Colon (tissue), 2 donors: ENCODE results near the gene TMEM132D.
A peak's percentile ranks its signal among the peaks of the same experiment; 100 is the strongest.
"Not testable (repeated sequence)": the region's sequence is repeated elsewhere in the genome, so short reads cannot be mapped to it uniquely, and the experiment has no call there.

ENCODE experiments used
- FAIRE-seq: peaks from 2 replicates; lab custom pipeline; 2012; peaks lifted over from hg19 to GRCh38; lab: Jason Lieb, UNC
- donor health status: control.
- donor health status: control.

TMEM132D gene

GRCh38 chr12:129231491-129231890 is 672.3 kb downstream of the TMEM132D start:
- FAIRE-seq, result no peak

- no peak for FAIRE-seq
Measured at GRCh38 chr12:129230995-129231394, 672.8 kb downstream of the TMEM132D start.

DNA sequence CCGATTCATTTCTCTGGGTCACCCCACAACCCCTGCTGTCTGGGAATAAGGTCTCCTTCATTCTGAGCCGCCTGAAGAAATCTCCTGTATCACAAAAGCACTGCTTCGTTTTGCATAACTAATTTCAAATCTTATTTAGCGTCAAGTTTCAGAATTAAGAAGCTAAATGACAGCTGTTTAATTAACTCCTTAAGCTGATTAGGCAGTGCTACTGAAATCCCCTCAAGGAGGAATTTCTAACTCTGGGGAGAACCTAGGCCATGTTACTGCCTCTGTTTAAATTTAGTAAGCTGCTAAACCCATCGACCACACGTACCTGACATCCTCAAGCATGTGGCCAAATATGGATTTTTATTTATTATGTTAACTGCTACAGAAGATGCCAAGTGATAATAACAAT is 677.0 kb downstream of the TMEM132D start:
- FAIRE-seq, result no peak

DNA sequence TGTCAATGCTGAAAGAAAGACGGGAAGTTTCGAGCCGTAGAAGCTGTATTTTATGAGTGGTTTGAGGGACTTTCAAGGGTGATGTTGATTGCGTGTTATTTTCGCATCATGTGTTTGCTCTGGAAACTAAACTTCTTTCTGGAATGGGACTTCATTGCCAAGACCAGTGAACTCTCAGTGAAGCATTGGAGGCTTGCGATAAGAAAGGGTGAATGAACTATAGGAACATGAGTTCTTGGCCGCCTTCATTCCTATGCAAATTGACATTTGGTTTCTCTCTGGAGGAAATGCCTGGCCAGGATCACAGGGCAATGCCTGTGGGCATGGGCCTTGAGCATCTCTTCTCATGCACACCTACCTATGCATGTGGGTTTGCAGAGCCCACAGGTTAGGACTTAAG is 677.8 kb downstream of the TMEM132D start:
- FAIRE-seq, result no peak

DNA sequence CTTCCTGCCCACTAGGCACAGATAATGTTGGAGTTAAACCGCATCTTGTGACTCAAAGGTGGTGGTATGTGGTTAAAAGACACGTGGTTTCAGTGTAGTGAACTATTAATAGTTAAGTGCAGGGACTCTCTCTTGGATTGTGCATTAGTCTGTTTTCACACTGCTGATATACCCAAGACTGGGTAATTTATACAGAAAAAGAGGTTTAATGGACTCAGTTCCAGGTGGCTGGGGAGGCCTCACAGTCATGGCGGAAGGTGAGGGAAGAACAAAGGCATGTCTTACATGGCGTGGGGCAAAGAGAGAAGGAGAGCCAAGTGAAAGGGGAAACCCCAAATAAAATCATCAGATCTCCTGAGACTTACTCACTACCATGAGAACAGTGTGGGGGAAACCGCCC is 688.3 kb downstream of the TMEM132D start:
- no peak for FAIRE-seq

- no peak for FAIRE-seq
Measured at GRCh38 chr12:129213551-129213950, 690.3 kb downstream of the TMEM132D start.

DNA sequence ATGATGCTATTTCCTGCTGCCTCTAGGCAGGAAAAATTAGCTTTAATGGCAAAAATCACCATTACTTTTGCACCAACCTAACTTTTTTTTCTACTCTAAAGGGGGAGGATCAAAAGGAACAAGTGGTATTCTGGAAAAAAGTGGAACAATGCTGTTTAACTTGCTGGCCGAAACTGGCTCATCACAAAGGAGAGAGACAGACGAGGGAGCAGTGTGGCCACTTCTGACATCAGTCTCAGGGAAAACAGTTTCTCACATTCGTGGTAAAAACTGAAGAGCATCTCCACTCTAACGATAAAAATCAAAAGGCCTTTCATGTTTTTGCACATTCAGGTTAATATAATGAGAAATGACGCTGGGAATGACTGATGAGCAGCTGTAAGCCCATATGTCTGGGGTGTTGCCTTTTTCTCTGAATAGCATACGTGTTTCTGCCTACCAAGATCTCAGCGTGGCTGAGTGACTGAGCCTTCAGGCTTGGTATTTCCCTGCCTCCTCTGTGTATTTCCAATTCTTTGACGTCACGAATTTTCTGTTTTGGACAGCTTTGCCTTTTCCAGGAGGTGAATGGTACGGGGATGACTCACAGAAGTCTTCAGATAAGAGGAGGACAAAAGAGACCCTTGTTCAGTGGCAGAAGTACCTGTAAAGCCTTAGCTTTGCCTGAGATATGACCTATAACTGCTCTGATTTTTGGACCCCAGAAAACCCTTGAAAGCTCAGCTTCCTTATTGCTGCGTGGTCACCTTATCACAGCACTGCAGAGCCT is 691.8 kb downstream of the TMEM132D start:
- no peak for FAIRE-seq

- FAIRE-seq, result no peak
Measured at GRCh38 chr12:129208566-129208965, 695.3 kb downstream of the TMEM132D start.

- no peak for FAIRE-seq
Measured at GRCh38 chr12:129207084-129207483, 696.7 kb downstream of the TMEM132D start.

GRCh38 chr12:129203456-129203855 is 700.4 kb downstream of the TMEM132D start:
- no peak for FAIRE-seq

- FAIRE-seq, result no peak
Measured at GRCh38 chr12:129202109-129202814, 701.6 kb downstream of the TMEM132D start.

DNA sequence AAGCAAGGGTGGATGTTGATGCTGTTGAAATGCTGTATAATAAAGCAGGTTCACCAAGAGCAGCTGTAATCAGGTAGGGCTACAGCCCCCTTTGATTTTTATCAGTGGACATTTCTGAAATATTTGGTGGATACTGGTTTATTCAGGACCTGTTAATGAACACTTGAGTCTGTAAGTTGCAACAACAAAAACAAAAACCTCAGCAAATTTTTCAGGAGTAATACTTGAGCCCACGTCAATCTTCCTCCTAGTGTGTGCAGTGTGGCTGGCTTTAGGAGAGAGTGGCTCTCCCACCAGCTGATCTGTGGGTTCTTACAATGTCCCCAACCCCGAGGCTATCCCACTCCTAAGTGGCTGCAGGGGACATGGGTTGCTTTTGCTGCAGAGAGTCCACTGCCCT is 702.8 kb downstream of the TMEM132D start:
- FAIRE-seq, result no peak

- FAIRE-seq, result no peak
Measured at GRCh38 chr12:129200576-129200975, 703.2 kb downstream of the TMEM132D start.

GRCh38 chr12:129196927-129197326 is 706.9 kb downstream of the TMEM132D start:
- FAIRE-seq, result no peak

DNA sequence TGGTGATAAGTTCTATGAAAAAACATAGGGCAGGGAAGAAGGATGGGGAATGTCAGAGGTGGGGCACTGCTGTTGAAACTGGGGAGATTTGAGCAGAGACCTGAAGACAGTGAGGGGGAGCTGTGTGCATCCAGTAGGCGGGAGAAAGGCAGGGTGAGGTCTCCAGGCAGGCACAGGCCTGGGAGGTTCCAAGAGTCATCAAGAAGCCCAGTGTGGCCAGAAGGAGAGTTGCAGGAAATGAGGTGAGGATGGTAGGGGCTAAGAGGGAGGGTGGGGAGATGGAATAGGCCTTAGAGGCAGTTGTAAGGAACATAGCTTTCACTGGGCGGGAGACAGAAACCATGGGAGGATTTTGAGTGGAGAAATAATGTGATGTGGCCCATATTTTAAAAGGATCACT is 708.7 kb downstream of the TMEM132D start:
- no peak for FAIRE-seq

- FAIRE-seq, result peak; percentile 47
Measured at GRCh38 chr12:129193263-129193871, 710.5 kb downstream of the TMEM132D start.

- FAIRE-seq, result no peak
Measured at GRCh38 chr12:129190827-129191226, 713.0 kb downstream of the TMEM132D start.

DNA sequence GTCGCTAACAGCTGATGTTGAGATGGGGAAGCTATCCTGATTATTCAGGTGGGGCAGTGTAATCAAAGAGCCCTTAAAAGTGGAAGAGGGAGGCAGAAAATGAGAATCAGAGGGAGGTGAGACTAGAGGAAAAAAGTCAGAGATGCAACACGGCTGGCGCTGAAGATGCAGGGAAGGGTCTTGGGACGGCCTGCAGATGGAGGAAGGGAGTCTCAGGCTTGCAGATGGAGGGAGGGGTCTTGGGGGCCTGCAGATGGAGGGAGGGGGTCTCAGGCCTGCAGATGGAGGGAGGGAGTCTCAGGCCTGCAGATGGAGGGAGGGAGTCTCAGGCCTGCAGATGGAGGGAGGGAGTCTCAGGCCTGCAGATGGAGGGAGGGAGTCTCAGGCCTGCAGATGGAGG is 713.9 kb downstream of the TMEM132D start:
- not testable (repeated sequence) for FAIRE-seq

DNA sequence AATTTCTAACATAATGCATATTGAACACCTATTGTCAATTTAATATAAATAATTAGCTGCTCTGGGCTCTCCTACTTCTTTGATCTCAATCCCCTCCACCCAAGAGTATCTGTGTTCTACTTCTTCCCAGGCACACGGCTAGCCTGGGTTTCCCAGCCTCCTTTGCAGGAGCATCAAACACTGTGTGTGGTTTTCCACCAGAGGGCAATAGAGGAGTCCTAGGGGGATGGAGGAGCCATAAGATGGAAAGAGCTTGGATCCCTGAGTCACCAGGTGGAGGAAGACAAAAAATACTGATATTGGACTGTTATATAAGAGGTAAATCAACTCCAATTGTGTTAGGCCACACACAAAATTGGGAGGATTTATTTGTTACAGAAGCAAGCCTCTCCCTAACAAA is 716.9 kb downstream of the TMEM132D start:
- FAIRE-seq, result no peak

DNA sequence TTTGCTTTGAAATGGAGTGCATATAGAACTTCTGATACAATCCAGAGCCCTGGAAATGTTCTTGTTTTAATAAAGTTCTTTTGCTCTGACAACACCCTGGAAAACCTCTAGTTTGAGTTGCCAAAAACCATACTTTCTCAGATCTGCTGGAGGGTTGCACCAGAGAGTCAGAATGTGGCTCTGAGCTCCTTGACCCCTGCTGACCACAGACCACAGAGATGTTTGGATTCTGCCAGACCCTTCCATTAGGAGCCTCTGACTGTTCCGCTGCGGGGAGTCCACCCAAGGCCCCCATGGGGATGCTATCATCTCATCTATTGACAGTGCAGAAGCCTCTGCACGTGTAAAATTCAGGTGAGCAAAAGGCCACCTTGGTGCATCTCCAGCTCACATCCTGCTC is 718.0 kb downstream of the TMEM132D start:
- FAIRE-seq, result no peak

GRCh38 chr12:129184127-129184928 is 719.5 kb downstream of the TMEM132D start:
- no peak for FAIRE-seq

GRCh38 chr12:129179941-129180553 is 723.8 kb downstream of the TMEM132D start:
- FAIRE-seq, result no peak
